ENCODE results near the gene ZSWIM9. TPM values are rescaled to one million over a fixed set of nuclear protein-coding genes. Genes with fewer than 3 reads are reported as not detected.

ZSWIM9 gene
- total RNA-seq, 4 donors from 2014 or later = 4.0 to 15.2 (median 10.4) TPM

- peaks cover 6 to 31% (median 20%) of the 10 kb centered on the region in 4 donors for H3K36me3 ChIP-seq
- no peaks in the 10 kb centered on the region for H3K27me3 ChIP-seq
- intact Hi-C loops (cut with DNase I) = no loop called here
- H3K4me1 ChIP-seq = no peaks in the 10 kb centered on the region
- no peak for DNase-seq (ENCODE audit: extremely low spot score)
- WGBS = 85% methylated on average over 9 of the region's 9 CpGs
- H3K9me3 ChIP-seq = peaks cover 0 to 15% (median 9%) of the 10 kb centered on the region in 4 donors
- TF ChIP-seq EP300 (IDR thresholded peaks at IDR 0.05) = no peak
- TF ChIP-seq CTCF (IDR thresholded peaks at IDR 0.05) = no peak
- no peak for TF ChIP-seq POLR2AphosphoS5 (IDR thresholded peaks at IDR 0.05)
- no peak for TF ChIP-seq POLR2A (IDR thresholded peaks at IDR 0.05; ENCODE audit: low read depth)
- no peak overlapping the region for H3K4me3 ChIP-seq
- no peak overlapping the region for H3K27ac ChIP-seq (replicated peaks in 1 of 4)
Measured at GRCh38 chr19:48183356-48183755, 12.9 kb downstream of the ZSWIM9 start.

GRCh38 chr19:48186015-48186414, 15.5 kb downstream of the ZSWIM9 start:
- Histone ChIP-seq H3K9me3 (peaks cover 0 to 14% (median 9%) of the 10 kb centered on the region in 4 donors), H3K36me3 (peaks cover 6 to 33% (median 22%) of the 10 kb centered on the region in 4 donors), H3K27me3 (no peaks in the 10 kb centered on the region), H3K27ac (replicated peaks in 1 of 4) (no peak overlapping the region), H3K4me3 (no peak overlapping the region), H3K4me1 (no peaks in the 10 kb centered on the region)
- no peak for TF ChIP-seq POLR2A (IDR thresholded peaks at IDR 0.05; ENCODE audit: low read depth)
- no peak for TF ChIP-seq POLR2AphosphoS5 (IDR thresholded peaks at IDR 0.05)
- TF ChIP-seq EP300 (IDR thresholded peaks at IDR 0.05) = no peak
- no peak for TF ChIP-seq CTCF (IDR thresholded peaks at IDR 0.05)
- no peak for DNase-seq (ENCODE audit: extremely low spot score)
- 97% methylated on average over 5 of the region's 5 CpGs for WGBS
- intact Hi-C loops (cut with DNase I) = no loop called here

- TF ChIP-seq EP300 (IDR thresholded peaks at IDR 0.05) (no peak), CTCF (IDR thresholded peaks at IDR 0.05) (no peak), POLR2A (IDR thresholded peaks at IDR 0.05; ENCODE audit: low read depth) (no peak), POLR2AphosphoS5 (IDR thresholded peaks at IDR 0.05) (no peak)
- 89% methylated on average over 8 of the region's 8 CpGs for WGBS
Measured at GRCh38 chr19:48186541-48186991, 16.1 kb downstream of the ZSWIM9 start.

GRCh38 chr19:48190288-48190884, 19.9 kb downstream of the ZSWIM9 start:
- no peaks in the 10 kb centered on the region for H3K27me3 ChIP-seq
- 76% methylated on average over 10 of the region's 13 CpGs for WGBS
- no peaks in the 10 kb centered on the region for H3K4me1 ChIP-seq
- H3K9me3 ChIP-seq = no peaks in the 10 kb centered on the region
- TF ChIP-seq POLR2AphosphoS5 (IDR thresholded peaks at IDR 0.05) (no peak), POLR2A (IDR thresholded peaks at IDR 0.05; ENCODE audit: low read depth) (no peak), EP300 (IDR thresholded peaks at IDR 0.05) (no peak), CTCF (IDR thresholded peaks at IDR 0.05) (no peak)
- no peak overlapping the region for H3K27ac ChIP-seq (replicated peaks in 1 of 4)
- peaks cover 0 to 32% (median 23%) of the 10 kb centered on the region in 4 donors for H3K36me3 ChIP-seq
- intact Hi-C loops (cut with DNase I) = no loop called here
- H3K4me3 ChIP-seq = no peak overlapping the region
- DNase-seq (ENCODE audit: extremely low spot score) = no peak

More at GRCh38 chr19:48186541-48186991, 16.1 kb downstream of the ZSWIM9 start:
- DNase-seq (ENCODE audit: extremely low spot score) = no peak
- Histone ChIP-seq H3K4me3 (no peak overlapping the region), H3K27ac (replicated peaks in 1 of 4) (no peak overlapping the region), H3K27me3 (no peaks in the 10 kb centered on the region), H3K4me1 (no peaks in the 10 kb centered on the region), H3K9me3 (peaks cover 0 to 8% (median 5%) of the 10 kb centered on the region in 4 donors), H3K36me3 (peaks cover 6 to 33% (median 22%) of the 10 kb centered on the region in 4 donors)
- intact Hi-C loops (cut with DNase I) = no loop called here
